ENCODE measurements around the gene MAST2. TPM values are rescaled to one million over a fixed set of nuclear protein-coding genes. Genes with fewer than 3 reads are reported as not detected.
"Not testable (repeated sequence)": the region's sequence is repeated elsewhere in the genome, so short reads cannot be mapped to it uniquely, and the experiment has no call there.

MAST2 gene
- total RNA-seq, 1 experiment from 2014 or later = 77.0 TPM

GRCh38 chr1:45925728-45926287 lies 122.4 kb downstream of the MAST2 start:
- CTCF ChIA-PET = no interaction called here
- in situ Hi-C loops (cut with HindIII; ENCODE audit: low pct_unique_long_range_greater_than_20kb, low sequenced_read_pairs) = no loop called here
- no peak overlapping the region for H3K4me3 ChIP-seq (ENCODE audit: low read depth in 2 of 2, low read length in 2 of 2)

GRCh38 chr1:45926330-45926729 lies 122.9 kb downstream of the MAST2 start:
- Histone ChIP-seq H3K4me1 (ENCODE audit: control insufficient read depth, insufficient read depth, low read length) (peaks cover 28% of the 10 kb centered on the region), H3K36me3 (ENCODE audit: control insufficient read depth, insufficient read depth, low read length) (no peaks in the 10 kb centered on the region), H3K4me3 (ENCODE audit: low read depth in 2 of 2, low read length in 2 of 2) (no peak overlapping the region), H3K9me3 (ENCODE audit: control insufficient read depth, insufficient read depth, low read depth, low read length) (no peaks in the 10 kb centered on the region), H3K27ac (ENCODE audit: low read length) (no peak overlapping the region), H3K27me3 (ENCODE audit: control insufficient read depth, insufficient read depth, low read length) (no peaks in the 10 kb centered on the region)
- no peak for DNase-seq (ENCODE audit: low read depth, low spot score)
- ChIA-PET CTCF (no interaction called here), POLR2A (no interaction called here)
- intact Hi-C loops (cut with micrococcal nuclease; ENCODE audit: unreplicated experiment) (no loop called here), in situ Hi-C loops (cut with HindIII; ENCODE audit: low pct_unique_long_range_greater_than_20kb, low sequenced_read_pairs) (no loop called here)
- TF ChIP-seq SIN3A (IDR thresholded peaks at IDR 0.05; ENCODE audit: borderline replicate concordance, insufficient read depth, low read depth, low read length) = no peak
- no peak for TF ChIP-seq CTCF (IDR thresholded peaks at IDR 0.05)
- TF ChIP-seq POLR2AphosphoS5 (IDR thresholded peaks at IDR 0.05; ENCODE audit: low read depth, low read length) = no peak
- TF ChIP-seq REST (IDR thresholded peaks at IDR 0.05; ENCODE audit: insufficient read depth in 1 of 2, low read depth in 2 of 2, low read length in 1 of 2) = no peak
- no peak for TF ChIP-seq TCF7L2 (IDR thresholded peaks at IDR 0.05; ENCODE audit: low read depth, low read length)
- ATAC-seq = no peak
- no TSS peak for BruUV-seq (replicated peaks)

More at GRCh38 chr1:45925728-45926287, 122.4 kb downstream of the MAST2 start:
- ATAC-seq (no peak), DNase-seq (ENCODE audit: low read depth, low spot score) (no peak)
- intact Hi-C loops (cut with micrococcal nuclease; ENCODE audit: unreplicated experiment) = no loop called here
- Histone ChIP-seq H3K27me3 (ENCODE audit: control insufficient read depth, insufficient read depth, low read length) (no peaks in the 10 kb centered on the region), H3K4me1 (ENCODE audit: control insufficient read depth, insufficient read depth, low read length) (peaks cover 28% of the 10 kb centered on the region), H3K27ac (ENCODE audit: low read length) (no peak overlapping the region), H3K9me3 (ENCODE audit: control insufficient read depth, insufficient read depth, low read depth, low read length) (no peaks in the 10 kb centered on the region), H3K36me3 (ENCODE audit: control insufficient read depth, insufficient read depth, low read length) (no peaks in the 10 kb centered on the region)
- POLR2A ChIA-PET = no interaction called here
- TF ChIP-seq REST (IDR thresholded peaks at IDR 0.05; ENCODE audit: insufficient read depth in 1 of 2, low read depth in 2 of 2, low read length in 1 of 2) (no peak), SIN3A (IDR thresholded peaks at IDR 0.05; ENCODE audit: borderline replicate concordance, insufficient read depth, low read depth, low read length) (no peak), POLR2AphosphoS5 (IDR thresholded peaks at IDR 0.05; ENCODE audit: low read depth, low read length) (no peak), TCF7L2 (IDR thresholded peaks at IDR 0.05; ENCODE audit: low read depth, low read length) (no peak), CTCF (IDR thresholded peaks at IDR 0.05) (no peak)
- BruUV-seq (replicated peaks) = no TSS peak

GRCh38 chr1:45927231-45927915 lies 124.0 kb downstream of the MAST2 start:
- H3K27me3 ChIP-seq (ENCODE audit: control insufficient read depth, insufficient read depth, low read length); BruUV-seq (replicated peaks); H3K27ac ChIP-seq (ENCODE audit: low read length); H3K9me3 ChIP-seq (ENCODE audit: control insufficient read depth, insufficient read depth, low read depth, low read length); H3K36me3 ChIP-seq (ENCODE audit: control insufficient read depth, insufficient read depth, low read length); H3K4me3 ChIP-seq (ENCODE audit: low read depth in 2 of 2, low read length in 2 of 2); in situ Hi-C loops (cut with HindIII; ENCODE audit: low pct_unique_long_range_greater_than_20kb, low sequenced_read_pairs); ATAC-seq; CTCF ChIA-PET; DNase-seq (ENCODE audit: low read depth, low spot score); POLR2A ChIA-PET; intact Hi-C loops (cut with micrococcal nuclease; ENCODE audit: unreplicated experiment): not testable (repeated sequence)
- peaks cover 28% of the 10 kb centered on the region for H3K4me1 ChIP-seq (ENCODE audit: control insufficient read depth, insufficient read depth, low read length)
